K562 (cell line): Measurements from ENCODE around the gene PIH1D1.

ENCODE experiments used
- BHLHE40 ChIP-seq: IDR thresholded peaks from 2 replicates; pipeline ENCODE4 v1.6.1; 2011; ENCODE audit warnings: low read length, improper control_type of control experiment
- CEBPB ChIP-seq: fragments of 450-650 bp; IDR thresholded peaks from 2 replicates; pipeline ENCODE4 v1.6.1; 2016; ENCODE audit warnings: missing genetic modification characterization, missing compliant biosample characterization
- NR2F6 ChIP-seq: fragments of 450-650 bp; formaldehyde crosslinking; IDR thresholded peaks from 2 replicates; pipeline ENCODE4 v1.4.0; 2020; ENCODE audit warnings: mild to moderate bottlenecking
- RNF2 ChIP-seq: sonication (generic); IDR thresholded peaks from 2 replicates; pipeline ENCODE4 v1.6.1; 2016
- SMAD3 ChIP-seq: fragments of 450-650 bp; formaldehyde crosslinking; conservative IDR thresholded peaks from 2 replicates; pipeline ENCODE4 v1.4.0; 2020; ENCODE audit warnings: mild to moderate bottlenecking
- SMARCB1 ChIP-seq: IDR thresholded peaks from 2 replicates; pipeline ENCODE4 v1.6.1; 2011; ENCODE audit warnings: improper control_type of control experiment, low read depth; ENCODE audit not compliant: insufficient read length
- USF2 ChIP-seq: sonication (generic); formaldehyde crosslinking; IDR thresholded peaks from 2 replicates; pipeline ENCODE4 v1.5.0; 2020; ENCODE audit warnings: missing genetic modification reagents
- ZNF121 ChIP-seq: sonication (generic); formaldehyde crosslinking; conservative IDR thresholded peaks from 2 replicates; pipeline ENCODE4 v1.8.0; 2022; ENCODE audit warnings: missing genetic modification reagents

GRCh38 chr19:49487277-49488045 lies 35.8 kb upstream of the PIH1D1 start, which contains the start of gene RPL13A:
- peak; percentile 67 for TF ChIP-seq BHLHE40
- no peak for TF ChIP-seq SMARCB1
- TF ChIP-seq NR2F6: no peak
- no peak for TF ChIP-seq ZNF121
- TF ChIP-seq SMAD3: no peak
- peak; percentile 99 for TF ChIP-seq USF2
- peak; percentile 56; the same call in 1 of the 2 replicates for TF ChIP-seq RNF2
- peak; percentile 99 for TF ChIP-seq CEBPB (tag)
